T-helper 1 cell (primary cell): ENCODE data around the gene MAPRE2.

ENCODE experiments used
- DNase-seq, 5 donors: peaks; one replicate each; pipeline ENCODE4 v3.0.0-alpha.2; 2012 to 2020

MAPRE2 gene

GRCh38 chr18:35063875-35064690 is 22.9 kb downstream of the MAPRE2 start:
- no peak for DNase-seq

- DNase-seq, result no peak
These were observed 26.2 kb downstream of the MAPRE2 start for GRCh38 chr18:35067454-35067853.

GRCh38 chr18:35071819-35072247 is 30.6 kb downstream of the MAPRE2 start:
- no peak for DNase-seq

- DNase-seq, result no peak
These were observed 31.4 kb downstream of the MAPRE2 start for GRCh38 chr18:35072616-35073015.

GRCh38 chr18:35073186-35074105 is 32.2 kb downstream of the MAPRE2 start:
- DNase-seq, result no peak

GRCh38 chr18:35074581-35074980 is 33.4 kb downstream of the MAPRE2 start:
- DNase-seq, result no peak

- no peak for DNase-seq
These were observed 33.9 kb downstream of the MAPRE2 start for GRCh38 chr18:35075132-35075531.

GRCh38 chr18:35076135-35076924 is 35.1 kb downstream of the MAPRE2 start:
- DNase-seq, result no peak

- DNase-seq, result no peak
These were observed 36.7 kb downstream of the MAPRE2 start for GRCh38 chr18:35077937-35078336.

- DNase-seq, result no peak
These were observed 38.8 kb downstream of the MAPRE2 start for GRCh38 chr18:35080058-35080457.

GRCh38 chr18:35083174-35083712 is 42.0 kb downstream of the MAPRE2 start:
- DNase-seq, result no peak

- no peak for DNase-seq
These were observed 43.6 kb downstream of the MAPRE2 start for GRCh38 chr18:35084494-35085449.

GRCh38 chr18:35085450-35086380 is 44.5 kb downstream of the MAPRE2 start:
- DNase-seq, result no peak

GRCh38 chr18:35086704-35087103 is 45.5 kb downstream of the MAPRE2 start:
- no peak for DNase-seq

GRCh38 chr18:35087726-35088125 is 46.5 kb downstream of the MAPRE2 start:
- no peak for DNase-seq

GRCh38 chr18:35088921-35089320 is 47.7 kb downstream of the MAPRE2 start:
- DNase-seq, result no peak

- no peak for DNase-seq
These were observed 48.2 kb downstream of the MAPRE2 start for GRCh38 chr18:35089382-35089781.

GRCh38 chr18:35089891-35090550 is 48.8 kb downstream of the MAPRE2 start:
- DNase-seq, result no peak

- no peak for DNase-seq
These were observed 50.6 kb downstream of the MAPRE2 start for GRCh38 chr18:35091841-35092240.
